HEK293 (cell line): ENCODE results near the gene RAP1A.

Experiments used
- YY1 ChIP-seq: fragments of 450-650 bp; formaldehyde crosslinking; IDR thresholded peaks from 2 replicates; pipeline ENCODE4 v1.5.1; 2018; ENCODE audit warnings: missing biosample characterization, missing genetic modification characterization
- YY2 ChIP-seq: fragments of 450-650 bp; formaldehyde crosslinking; IDR thresholded peaks from 2 replicates; pipeline ENCODE4 v1.5.1; 2016; ENCODE audit warnings: missing biosample characterization, missing genetic modification characterization
- ZNF274 ChIP-seq, 2 experiments: fragments of 200-500 bp in 1 of 2; fragments of 450-650 bp in 1 of 2; sonication (Bioruptor generic) in 1 of 2; formaldehyde crosslinking in 1 of 2; IDR thresholded peaks; 2 replicates each; pipeline versions ENCODE4 v1.5.1 to v1.6.1; 2014 to 2016; ENCODE audit warnings: borderline replicate concordance in 1 of 2, inconsistent platforms in 1 of 2, low read length in 1 of 2, missing biosample characterization in 1 of 2, missing genetic modification characterization in 1 of 2
- ZNF423 ChIP-seq: fragments of 450-650 bp; formaldehyde crosslinking; IDR thresholded peaks from 2 replicates; pipeline ENCODE4 v1.5.1; 2016; ENCODE audit warnings: missing biosample characterization, missing genetic modification characterization
- ZNF426 ChIP-seq: fragments of 450-650 bp; formaldehyde crosslinking; IDR thresholded peaks from 2 replicates; pipeline ENCODE4 v1.5.1; 2017; ENCODE audit warnings: missing biosample characterization, missing genetic modification characterization, mild to moderate bottlenecking, inconsistent platforms, moderate library complexity
- ZNF792 ChIP-seq: fragments of 450-650 bp; formaldehyde crosslinking; IDR thresholded peaks from 2 replicates; pipeline ENCODE4 v1.5.1; 2016; ENCODE audit warnings: missing biosample characterization, missing genetic modification characterization
- TF ChIP-seq, protein P1 (sequence below): fragments of 450-650 bp; formaldehyde crosslinking; IDR thresholded peaks from 2 replicates; pipeline ENCODE4 v1.5.1; 2016; ENCODE audit warnings: missing biosample characterization, missing genetic modification characterization
- TF ChIP-seq, protein P2 (sequence below): fragments of 450-650 bp; formaldehyde crosslinking; IDR thresholded peaks from 2 replicates; pipeline ENCODE4 v1.5.1; 2016; ENCODE audit warnings: missing biosample characterization, missing genetic modification characterization
- TF ChIP-seq, protein P3 (sequence below): fragments of 450-650 bp; formaldehyde crosslinking; IDR thresholded peaks from 2 replicates; pipeline ENCODE4 v1.5.1; 2017; ENCODE audit warnings: missing biosample characterization, missing genetic modification characterization
- TF ChIP-seq, protein P4 (sequence below): fragments of 450-650 bp; formaldehyde crosslinking; IDR thresholded peaks from 2 replicates; pipeline ENCODE4 v1.5.1; 2016; ENCODE audit warnings: missing biosample characterization, missing genetic modification characterization

DNA sequence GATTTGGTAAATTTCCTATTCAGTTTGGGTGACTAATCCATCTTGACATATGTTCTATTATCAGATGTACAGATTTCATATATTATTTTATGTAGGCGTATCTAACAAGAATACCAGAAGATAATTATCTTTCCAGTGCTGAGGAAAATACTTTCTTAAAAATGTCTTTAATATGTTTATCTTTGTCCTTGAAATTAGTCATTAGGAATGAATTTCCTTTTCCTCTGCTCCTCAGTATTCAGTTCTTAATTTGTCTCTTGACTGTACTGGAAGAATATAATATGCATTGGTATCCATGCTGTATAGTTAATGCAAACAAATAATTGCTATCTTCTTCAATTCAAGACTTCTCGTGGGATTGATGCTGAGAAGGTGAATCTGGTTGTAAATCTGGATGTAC is 142.7 kb downstream of the RAP1A start:
- TF ChIP-seq, protein P1, sequence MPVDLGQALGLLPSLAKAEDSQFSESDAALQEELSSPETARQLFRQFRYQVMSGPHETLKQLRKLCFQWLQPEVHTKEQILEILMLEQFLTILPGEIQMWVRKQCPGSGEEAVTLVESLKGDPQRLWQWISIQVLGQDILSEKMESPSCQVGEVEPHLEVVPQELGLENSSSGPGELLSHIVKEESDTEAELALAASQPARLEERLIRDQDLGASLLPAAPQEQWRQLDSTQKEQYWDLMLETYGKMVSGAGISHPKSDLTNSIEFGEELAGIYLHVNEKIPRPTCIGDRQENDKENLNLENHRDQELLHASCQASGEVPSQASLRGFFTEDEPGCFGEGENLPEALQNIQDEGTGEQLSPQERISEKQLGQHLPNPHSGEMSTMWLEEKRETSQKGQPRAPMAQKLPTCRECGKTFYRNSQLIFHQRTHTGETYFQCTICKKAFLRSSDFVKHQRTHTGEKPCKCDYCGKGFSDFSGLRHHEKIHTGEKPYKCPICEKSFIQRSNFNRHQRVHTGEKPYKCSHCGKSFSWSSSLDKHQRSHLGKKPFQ (tag by site-specific recombination), result no peak
- TF ChIP-seq ZNF423 (tag by site-specific recombination), result no peak
- TF ChIP-seq, protein P2, sequence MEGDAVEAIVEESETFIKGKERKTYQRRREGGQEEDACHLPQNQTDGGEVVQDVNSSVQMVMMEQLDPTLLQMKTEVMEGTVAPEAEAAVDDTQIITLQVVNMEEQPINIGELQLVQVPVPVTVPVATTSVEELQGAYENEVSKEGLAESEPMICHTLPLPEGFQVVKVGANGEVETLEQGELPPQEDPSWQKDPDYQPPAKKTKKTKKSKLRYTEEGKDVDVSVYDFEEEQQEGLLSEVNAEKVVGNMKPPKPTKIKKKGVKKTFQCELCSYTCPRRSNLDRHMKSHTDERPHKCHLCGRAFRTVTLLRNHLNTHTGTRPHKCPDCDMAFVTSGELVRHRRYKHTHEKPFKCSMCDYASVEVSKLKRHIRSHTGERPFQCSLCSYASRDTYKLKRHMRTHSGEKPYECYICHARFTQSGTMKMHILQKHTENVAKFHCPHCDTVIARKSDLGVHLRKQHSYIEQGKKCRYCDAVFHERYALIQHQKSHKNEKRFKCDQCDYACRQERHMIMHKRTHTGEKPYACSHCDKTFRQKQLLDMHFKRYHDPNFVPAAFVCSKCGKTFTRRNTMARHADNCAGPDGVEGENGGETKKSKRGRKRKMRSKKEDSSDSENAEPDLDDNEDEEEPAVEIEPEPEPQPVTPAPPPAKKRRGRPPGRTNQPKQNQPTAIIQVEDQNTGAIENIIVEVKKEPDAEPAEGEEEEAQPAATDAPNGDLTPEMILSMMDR (tag by site-specific recombination), result no peak
- TF ChIP-seq YY2 (tag by site-specific recombination), result no peak
- TF ChIP-seq, protein P3, sequence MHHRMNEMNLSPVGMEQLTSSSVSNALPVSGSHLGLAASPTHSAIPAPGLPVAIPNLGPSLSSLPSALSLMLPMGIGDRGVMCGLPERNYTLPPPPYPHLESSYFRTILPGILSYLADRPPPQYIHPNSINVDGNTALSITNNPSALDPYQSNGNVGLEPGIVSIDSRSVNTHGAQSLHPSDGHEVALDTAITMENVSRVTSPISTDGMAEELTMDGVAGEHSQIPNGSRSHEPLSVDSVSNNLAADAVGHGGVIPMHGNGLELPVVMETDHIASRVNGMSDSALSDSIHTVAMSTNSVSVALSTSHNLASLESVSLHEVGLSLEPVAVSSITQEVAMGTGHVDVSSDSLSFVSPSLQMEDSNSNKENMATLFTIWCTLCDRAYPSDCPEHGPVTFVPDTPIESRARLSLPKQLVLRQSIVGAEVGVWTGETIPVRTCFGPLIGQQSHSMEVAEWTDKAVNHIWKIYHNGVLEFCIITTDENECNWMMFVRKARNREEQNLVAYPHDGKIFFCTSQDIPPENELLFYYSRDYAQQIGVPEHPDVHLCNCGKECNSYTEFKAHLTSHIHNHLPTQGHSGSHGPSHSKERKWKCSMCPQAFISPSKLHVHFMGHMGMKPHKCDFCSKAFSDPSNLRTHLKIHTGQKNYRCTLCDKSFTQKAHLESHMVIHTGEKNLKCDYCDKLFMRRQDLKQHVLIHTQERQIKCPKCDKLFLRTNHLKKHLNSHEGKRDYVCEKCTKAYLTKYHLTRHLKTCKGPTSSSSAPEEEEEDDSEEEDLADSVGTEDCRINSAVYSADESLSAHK (tag by site-specific recombination), result no peak
- no peak for TF ChIP-seq ZNF426 (tag by site-specific recombination)
- TF ChIP-seq YY1, result no peak
- TF ChIP-seq ZNF274 (IDR thresholded peaks at IDR 0.05; ENCODE audit: low read length), result no peak
- TF ChIP-seq ZNF274 (tag by site-specific recombination; IDR thresholded peaks at IDR 0.05; ENCODE audit: borderline replicate concordance), result no peak
- TF ChIP-seq, protein P4, sequence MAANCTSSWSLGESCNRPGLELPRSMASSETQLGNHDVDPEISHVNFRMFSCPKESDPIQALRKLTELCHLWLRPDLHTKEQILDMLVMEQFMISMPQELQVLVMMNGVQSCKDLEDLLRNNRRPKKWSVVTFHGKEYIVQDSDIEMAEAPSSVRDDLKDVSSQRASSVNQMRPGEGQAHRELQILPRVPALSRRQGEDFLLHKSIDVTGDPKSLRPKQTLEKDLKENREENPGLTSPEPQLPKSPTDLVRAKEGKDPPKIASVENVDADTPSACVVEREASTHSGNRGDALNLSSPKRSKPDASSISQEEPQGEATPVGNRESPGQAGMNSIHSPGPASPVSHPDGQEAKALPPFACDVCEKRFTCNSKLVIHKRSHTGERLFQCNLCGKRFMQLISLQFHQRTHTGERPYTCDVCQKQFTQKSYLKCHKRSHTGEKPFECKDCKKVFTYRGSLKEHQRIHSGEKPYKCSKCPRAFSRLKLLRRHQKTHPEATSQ, result no peak
- no peak for TF ChIP-seq ZNF792 (tag by site-specific recombination)
